ENCODE results near the gene DLGAP1.
"Not testable (repeated sequence)": the region's sequence is repeated elsewhere in the genome, so short reads cannot be mapped to it uniquely, and the experiment has no call there.

GRCh38 chr18:3580523-3581025 is 874.5 kb downstream of the DLGAP1 start:
- not testable (repeated sequence) for TF ChIP-seq CTCF, POLR2A (IDR thresholded peaks at IDR 0.05)

All from right lobe of liver (tissue), 4 donors.